ENCODE results near the gene SLC23A2. TPM values are rescaled to one million over a fixed set of nuclear protein-coding genes. Genes with fewer than 3 reads are reported as not detected.

Gene SLC23A2
- polyA plus RNA-seq, 1 donor from 2014 or later = 38.3 TPM

DNA sequence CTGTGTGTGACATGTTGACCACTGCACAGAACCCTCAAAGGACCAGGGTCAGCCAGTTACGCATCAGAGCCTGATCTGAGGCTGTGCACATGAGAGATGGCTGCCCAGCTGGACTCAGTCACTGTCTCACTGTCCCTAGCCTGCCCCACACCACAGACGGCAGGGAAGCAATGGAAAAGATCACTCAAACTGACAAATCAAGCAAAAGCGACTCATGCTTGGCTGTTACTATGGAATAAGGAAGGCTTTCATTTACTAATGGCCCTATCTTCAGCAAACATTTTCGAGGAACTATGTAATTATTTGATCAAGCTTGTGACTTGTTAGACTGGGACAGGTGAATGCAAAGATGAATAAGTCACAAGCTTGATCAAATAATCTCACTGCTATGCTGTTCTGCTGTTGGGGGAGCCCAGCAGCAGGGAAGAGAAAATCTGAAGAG, 137.0 kb downstream of the SLC23A2 start:
- Histone ChIP-seq H4K20me1 (ENCODE audit: insufficient read depth) (no peaks in the 10 kb centered on the region), H3K79me2 (replicated peaks; ENCODE audit: insufficient read depth, low read length) (no peaks in the 10 kb centered on the region), H2AFZ (ENCODE audit: low read depth, low read length) (no peak overlapping the region), H3K4me2 (ENCODE audit: low read length) (no peak overlapping the region), H3K36me3 (ENCODE audit: insufficient read depth, low read length) (peaks cover 12% of the 10 kb centered on the region), H3K9ac (ENCODE audit: low read length) (no peak overlapping the region), H3F3A (ENCODE audit: insufficient read depth, low read length, poor library complexity, severe bottlenecking) (no peaks in the 10 kb centered on the region), H3K4me3 (ENCODE audit: low read length) (no peak overlapping the region), H3K9me2 (ENCODE audit: insufficient read depth, low read length) (no peaks in the 10 kb centered on the region), H3K27me3 (ENCODE audit: insufficient read depth, low read depth, low read length) (no peaks in the 10 kb centered on the region), H3K27ac (ENCODE audit: low read length) (no peak overlapping the region), H3K9me3 (ENCODE audit: low read length) (no peaks in the 10 kb centered on the region)
- no peak for TF ChIP-seq POLR2AphosphoS5 (IDR thresholded peaks at IDR 0.05)
- TF ChIP-seq MXI1 (conservative IDR thresholded peaks at IDR 0.05; ENCODE audit: poor library complexity, severe bottlenecking) = no peak
- TF ChIP-seq SMC3 (conservative IDR thresholded peaks at IDR 0.05; ENCODE audit: poor library complexity) = no peak
- TF ChIP-seq REST (IDR thresholded peaks at IDR 0.05; ENCODE audit: borderline replicate concordance) = no peak
- TF ChIP-seq EZH2 (IDR thresholded peaks at IDR 0.05; ENCODE audit: borderline replicate concordance, insufficient read depth, low read length, poor library complexity, severe bottlenecking) = no peak
- no peak for TF ChIP-seq EP300 (conservative IDR thresholded peaks at IDR 0.05; ENCODE audit: poor library complexity, severe bottlenecking)

- no peak overlapping the region for H2AFZ ChIP-seq (ENCODE audit: low read depth, low read length)
- no peak overlapping the region for H3K9ac ChIP-seq (ENCODE audit: low read length)
- no peaks in the 10 kb centered on the region for H3K9me3 ChIP-seq (ENCODE audit: low read length)
- H3K9me2 ChIP-seq (ENCODE audit: insufficient read depth, low read length) = no peaks in the 10 kb centered on the region
- H3K27me3 ChIP-seq (ENCODE audit: insufficient read depth, low read depth, low read length) = no peaks in the 10 kb centered on the region
- no peaks in the 10 kb centered on the region for H4K20me1 ChIP-seq (ENCODE audit: insufficient read depth)
- no peak overlapping the region for H3K27ac ChIP-seq (ENCODE audit: low read length)
- no peak overlapping the region for H3K4me3 ChIP-seq (ENCODE audit: low read length)
- no peak overlapping the region for H3K4me2 ChIP-seq (ENCODE audit: low read length)
- no peaks in the 10 kb centered on the region for H3K79me2 ChIP-seq (replicated peaks; ENCODE audit: insufficient read depth, low read length)
- peaks cover 12% of the 10 kb centered on the region for H3K36me3 ChIP-seq (ENCODE audit: insufficient read depth, low read length)
- TF ChIP-seq POLR2AphosphoS5 (IDR thresholded peaks at IDR 0.05) = no peak
- no peak for TF ChIP-seq EZH2 (IDR thresholded peaks at IDR 0.05; ENCODE audit: borderline replicate concordance, insufficient read depth, low read length, poor library complexity, severe bottlenecking)
- no peak for TF ChIP-seq SMC3 (conservative IDR thresholded peaks at IDR 0.05; ENCODE audit: poor library complexity)
- TF ChIP-seq REST (IDR thresholded peaks at IDR 0.05; ENCODE audit: borderline replicate concordance) = no peak
- no peak for TF ChIP-seq RAD21 (conservative IDR thresholded peaks at IDR 0.05)
- TF ChIP-seq, protein P1, sequence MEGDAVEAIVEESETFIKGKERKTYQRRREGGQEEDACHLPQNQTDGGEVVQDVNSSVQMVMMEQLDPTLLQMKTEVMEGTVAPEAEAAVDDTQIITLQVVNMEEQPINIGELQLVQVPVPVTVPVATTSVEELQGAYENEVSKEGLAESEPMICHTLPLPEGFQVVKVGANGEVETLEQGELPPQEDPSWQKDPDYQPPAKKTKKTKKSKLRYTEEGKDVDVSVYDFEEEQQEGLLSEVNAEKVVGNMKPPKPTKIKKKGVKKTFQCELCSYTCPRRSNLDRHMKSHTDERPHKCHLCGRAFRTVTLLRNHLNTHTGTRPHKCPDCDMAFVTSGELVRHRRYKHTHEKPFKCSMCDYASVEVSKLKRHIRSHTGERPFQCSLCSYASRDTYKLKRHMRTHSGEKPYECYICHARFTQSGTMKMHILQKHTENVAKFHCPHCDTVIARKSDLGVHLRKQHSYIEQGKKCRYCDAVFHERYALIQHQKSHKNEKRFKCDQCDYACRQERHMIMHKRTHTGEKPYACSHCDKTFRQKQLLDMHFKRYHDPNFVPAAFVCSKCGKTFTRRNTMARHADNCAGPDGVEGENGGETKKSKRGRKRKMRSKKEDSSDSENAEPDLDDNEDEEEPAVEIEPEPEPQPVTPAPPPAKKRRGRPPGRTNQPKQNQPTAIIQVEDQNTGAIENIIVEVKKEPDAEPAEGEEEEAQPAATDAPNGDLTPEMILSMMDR (IDR thresholded peaks at IDR 0.05; ENCODE audit: poor library complexity, severe bottlenecking) = no peak
- TF ChIP-seq MXI1 (conservative IDR thresholded peaks at IDR 0.05; ENCODE audit: poor library complexity, severe bottlenecking) = no peak
- TF ChIP-seq EP300 (conservative IDR thresholded peaks at IDR 0.05; ENCODE audit: poor library complexity, severe bottlenecking) = no peak
- no peaks in the 10 kb centered on the region for H3F3A ChIP-seq (ENCODE audit: insufficient read depth, low read length, poor library complexity, severe bottlenecking)
Measured at GRCh38 chr20:4862661-4863060, 138.6 kb downstream of the SLC23A2 start.

Data from neural cell (in vitro differentiated cells).